HFFc6 (cell line): ENCODE measurements around the gene MORC3. TPM values are rescaled to one million over a fixed set of nuclear protein-coding genes. Genes with fewer than 3 reads are reported as not detected.
"Not testable (repeated sequence)": the region's sequence is repeated elsewhere in the genome, so short reads cannot be mapped to it uniquely, and the experiment has no call there.

ENCODE experiments used
- DNase-seq: peaks from one replicate; pipeline ENCODE4 v3.0.0-alpha.2; 2018
- H3K27ac Mint-ChIP-seq: 2 replicates; pipeline ENCODE4 v1.8.0; 2020; ENCODE audit warnings: mild to moderate bottlenecking, mixed read lengths
- H3K27me3 Mint-ChIP-seq: 2 replicates; pipeline ENCODE4 v1.8.0; 2021; ENCODE audit warnings: mild to moderate bottlenecking, moderate library complexity, mixed read lengths; ENCODE audit not compliant: insufficient read depth
- H3K36me3 Mint-ChIP-seq: 2 replicates; pipeline ENCODE4 v1.8.0; 2021; ENCODE audit warnings: low read depth, mixed read lengths
- H3K4me1 Mint-ChIP-seq: 2 replicates; pipeline ENCODE4 v1.8.0; 2020; ENCODE audit warnings: low read depth, mixed read lengths
- H3K4me3 Mint-ChIP-seq: 2 replicates; pipeline ENCODE4 v1.8.0; 2020; ENCODE audit warnings: mild to moderate bottlenecking, moderate library complexity, mixed read lengths
- H3K9me3 Mint-ChIP-seq: 2 replicates; pipeline ENCODE4 v1.8.0; 2020; ENCODE audit warnings: mild to moderate bottlenecking, mixed read lengths
- CTCF ChIP-seq: fragments of 200-600 bp; sonication (generic); IDR thresholded peaks from 2 replicates; pipeline ENCODE4 v1.5.0; 2021; ENCODE audit warnings: antibody characterized with exemption, mild to moderate bottlenecking
- total RNA-seq, 6 experiments: library from RNA; stranded (reverse); fragmentation: NEBNext Ultra II Directional; extraction: Animal tissue kit (Norgen Biotek cat#: 25700); gene quantifications; 2 replicates in 1 of 6; 3 replicates in 5 of 6; pipeline ENCODE4 v1.2.3, GENCODE V29; 2021

MORC3 gene
- total RNA-seq, 6 experiments from 2014 or later, result 15.2 to 19.4 (median 16.3) TPM

- TF ChIP-seq CTCF, result no peak
- no peaks in the 10 kb centered on the region for H3K4me1 Mint-ChIP-seq
- no peaks in the 10 kb centered on the region for H3K9me3 Mint-ChIP-seq
- DNase-seq, result no peak
- H3K27ac Mint-ChIP-seq, result no peak overlapping the region
- peaks cover 7% of the 10 kb centered on the region; the same call in 1 of the 2 replicates for H3K36me3 Mint-ChIP-seq
- H3K27me3 Mint-ChIP-seq, result no peaks in the 10 kb centered on the region
- H3K4me3 Mint-ChIP-seq, result no peak overlapping the region
Measured at GRCh38 chr21:36396971-36397370, 77.0 kb downstream of the MORC3 start.

DNA sequence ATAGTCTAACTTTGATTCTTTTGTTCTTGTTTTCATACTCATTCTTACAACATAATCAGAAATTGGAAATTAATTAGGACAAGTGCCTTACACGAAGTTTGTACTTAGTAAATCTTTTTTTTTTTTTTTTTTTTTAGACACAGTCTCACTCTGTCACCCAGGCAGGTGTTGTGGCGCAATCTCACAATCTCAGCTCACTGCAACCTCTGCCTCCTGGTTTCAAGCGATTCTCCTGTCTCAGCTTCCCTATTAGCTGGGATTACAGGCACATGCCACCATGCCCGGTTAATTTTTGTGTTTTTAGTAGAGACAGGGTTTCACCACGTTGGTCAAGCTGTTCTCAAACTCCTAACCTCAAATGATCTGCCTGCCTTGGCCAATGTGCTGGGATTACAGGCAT, 77.6 kb downstream of the MORC3 start:
- no peaks in the 10 kb centered on the region for H3K27me3 Mint-ChIP-seq
- no peaks in the 10 kb centered on the region for H3K9me3 Mint-ChIP-seq
- no peak overlapping the region for H3K27ac Mint-ChIP-seq
- no peak for TF ChIP-seq CTCF
- no peak overlapping the region for H3K4me3 Mint-ChIP-seq
- peaks cover 4% of the 10 kb centered on the region; the same call in 1 of the 2 replicates for H3K36me3 Mint-ChIP-seq
- H3K4me1 Mint-ChIP-seq, result no peaks in the 10 kb centered on the region
- no peak for DNase-seq

DNA sequence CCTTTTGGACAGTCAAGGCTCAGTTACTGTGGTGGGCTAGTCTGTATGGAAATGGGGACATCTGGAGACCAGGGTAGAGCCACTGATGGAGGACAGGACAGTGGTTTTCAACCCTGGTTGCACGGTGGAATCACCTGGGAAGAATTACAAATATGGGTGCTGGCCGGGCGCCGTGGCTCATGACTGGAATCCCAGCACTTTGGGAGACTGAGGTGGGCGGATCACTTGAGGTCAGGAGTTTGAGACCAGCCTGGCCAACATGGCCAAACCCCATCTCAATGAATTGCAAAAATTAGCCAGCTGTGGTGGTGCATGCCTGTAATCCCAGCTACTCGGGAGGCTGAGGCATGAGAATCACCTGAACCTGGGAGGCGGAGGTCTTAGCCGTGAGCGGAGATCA, 79.7 kb downstream of the MORC3 start:
- not testable (repeated sequence) for DNase-seq, H3K27me3 Mint-ChIP-seq, H3K36me3 Mint-ChIP-seq

DNA sequence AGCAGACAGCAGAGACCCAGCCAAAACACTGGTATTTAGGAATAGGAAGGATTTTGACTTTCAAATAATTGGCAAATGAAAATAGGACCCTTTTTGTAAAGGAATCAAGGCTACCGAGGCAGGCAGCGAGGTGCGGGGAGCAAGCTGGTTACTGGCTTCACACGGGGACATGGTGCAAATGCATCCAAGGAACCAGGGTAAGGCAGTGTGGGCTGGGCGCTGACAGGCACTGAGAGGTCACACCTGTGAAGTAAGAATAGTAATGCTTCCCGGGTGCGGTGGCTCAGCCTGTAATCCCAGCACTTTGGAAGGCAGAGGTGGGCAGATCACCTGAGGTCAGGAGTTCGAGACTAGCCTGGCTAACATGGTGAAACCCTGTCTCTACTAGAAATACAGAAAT, 80.7 kb downstream of the MORC3 start:
- Mint-ChIP-seq H3K4me3 (no peak overlapping the region), H3K9me3 (no peaks in the 10 kb centered on the region), H3K4me1 (no peaks in the 10 kb centered on the region), H3K27me3 (no peaks in the 10 kb centered on the region), H3K36me3 (peaks cover 8% of the 10 kb centered on the region; the same call in 1 of the 2 replicates), H3K27ac (no peak overlapping the region)
- no peak for TF ChIP-seq CTCF
- no peak for DNase-seq

More for the DNA sequence above, 79.7 kb downstream of the MORC3 start:
- not testable (repeated sequence) for H3K4me3 Mint-ChIP-seq, H3K27ac Mint-ChIP-seq, H3K9me3 Mint-ChIP-seq, H3K4me1 Mint-ChIP-seq

DNA sequence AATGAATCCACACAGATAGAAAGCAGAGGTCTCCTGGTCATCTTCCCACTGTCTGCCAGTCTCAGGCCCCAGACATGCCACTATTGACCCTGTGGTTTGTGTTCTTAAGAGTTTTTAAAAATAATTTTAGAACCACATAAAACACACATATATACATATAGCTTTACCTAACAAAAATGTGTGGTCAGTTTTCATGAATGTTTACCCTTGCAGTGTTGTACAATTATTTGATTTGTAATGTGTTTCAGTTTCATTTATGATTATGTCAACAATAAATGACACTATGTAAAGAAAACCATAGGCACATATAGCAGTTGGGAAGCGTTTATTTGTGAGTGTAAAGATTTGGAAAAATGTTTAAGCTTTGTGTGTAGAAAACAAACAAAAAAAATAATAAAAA, 82.3 kb downstream of the MORC3 start:
- no peak for DNase-seq
- H3K36me3 Mint-ChIP-seq, result peaks cover 8% of the 10 kb centered on the region; the same call in 1 of the 2 replicates
- H3K27ac Mint-ChIP-seq, result no peak overlapping the region
- H3K9me3 Mint-ChIP-seq, result no peaks in the 10 kb centered on the region
- no peaks in the 10 kb centered on the region for H3K27me3 Mint-ChIP-seq
- H3K4me1 Mint-ChIP-seq, result no peaks in the 10 kb centered on the region
- no peak overlapping the region for H3K4me3 Mint-ChIP-seq
- TF ChIP-seq CTCF, result no peak

DNA sequence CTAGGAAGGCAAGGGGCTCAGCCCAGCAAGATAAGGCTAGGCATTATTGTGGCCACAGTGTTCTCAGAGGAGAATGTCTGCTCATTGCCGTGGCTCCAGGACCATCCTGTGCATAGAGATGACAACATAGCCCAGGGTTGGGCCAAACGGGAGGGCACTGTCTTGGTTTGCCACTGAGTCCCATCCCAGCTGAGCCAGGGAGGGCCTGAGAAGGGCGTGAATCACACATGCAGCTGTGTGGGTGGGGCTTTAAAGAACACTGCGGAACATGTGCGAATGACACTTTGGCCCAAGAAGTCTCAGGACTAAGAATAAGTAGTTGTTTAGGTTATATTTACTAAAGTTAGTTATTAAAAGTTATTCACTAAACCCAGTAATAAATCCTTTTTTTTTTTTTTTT, 83.7 kb downstream of the MORC3 start:
- Mint-ChIP-seq H3K27ac (no peak overlapping the region), H3K4me3 (no peak overlapping the region), H3K4me1 (peaks cover 6% of the 10 kb centered on the region; the same call in 1 of the 2 replicates), H3K36me3 (peaks cover 5% of the 10 kb centered on the region; the same call in 1 of the 2 replicates), H3K9me3 (no peaks in the 10 kb centered on the region), H3K27me3 (no peaks in the 10 kb centered on the region)
- no peak for TF ChIP-seq CTCF
- no peak for DNase-seq
